HG03442 (cell line): Measurements from ENCODE around the gene TYSND1.
"Not testable (repeated sequence)": the region's sequence is repeated elsewhere in the genome, so short reads cannot be mapped to it uniquely, and the experiment has no call there.

Source experiments
- ATAC-seq: cut with Tn5 transposase; IDR thresholded peaks from one replicate; pipeline ENCODE4 v1.9.1; 2021; ENCODE audit warnings: mild to moderate bottlenecking, moderate library complexity; ENCODE audit not compliant: unreplicated experiment

TYSND1 gene

DNA sequence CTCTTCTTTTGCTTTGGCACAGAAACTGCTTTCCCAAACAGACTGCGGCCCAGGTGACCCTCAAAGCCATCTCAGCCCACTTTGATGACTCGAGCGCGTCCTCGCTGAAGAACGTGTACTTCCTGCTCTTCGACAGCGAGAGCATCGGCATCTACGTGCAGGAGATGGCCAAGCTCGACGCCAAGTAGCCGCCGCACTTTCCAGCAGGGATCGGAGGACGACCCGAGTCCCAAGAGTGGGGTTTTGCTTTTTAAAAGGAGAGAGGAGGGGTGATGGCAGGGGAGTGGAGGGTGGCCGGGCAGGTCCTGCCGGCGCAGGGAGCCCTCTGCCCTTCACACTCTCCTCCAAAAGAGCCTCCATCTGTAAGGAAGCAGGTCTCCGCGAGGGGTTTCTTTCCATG lies 35.0 kb downstream of the TYSND1 start:
- ATAC-seq, result no peak

- no peak for ATAC-seq
Measured at GRCh38 chr10:70109064-70109729, 37.3 kb downstream of the TYSND1 start.

- no peak for ATAC-seq
Measured at GRCh38 chr10:70106958-70107791, 39.3 kb downstream of the TYSND1 start.

DNA sequence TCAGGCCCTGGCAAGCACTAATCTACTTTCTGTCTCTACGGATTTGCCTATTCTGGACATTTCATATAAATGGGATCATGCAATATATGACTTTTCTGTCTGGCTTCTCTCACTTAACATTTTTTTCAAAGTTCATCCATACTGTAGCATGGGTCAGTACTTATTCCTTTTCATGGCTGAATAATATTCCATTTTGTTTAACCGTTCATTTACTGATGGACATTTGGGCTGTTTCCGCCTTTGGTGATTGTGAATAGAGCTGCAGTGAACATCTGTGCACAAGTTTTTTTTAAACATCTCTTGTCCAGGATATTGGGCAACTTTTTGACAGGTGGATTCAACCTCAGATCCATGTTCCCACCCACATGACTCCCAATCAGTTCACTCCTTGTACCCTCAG lies 44.8 kb downstream of the TYSND1 start:
- no peak for ATAC-seq

GRCh38 chr10:70101068-70101562 lies 45.4 kb downstream of the TYSND1 start:
- not testable (repeated sequence) for ATAC-seq

GRCh38 chr10:70098271-70098670 lies 48.2 kb downstream of the TYSND1 start:
- ATAC-seq, result no peak

- ATAC-seq, result no peak
Measured at GRCh38 chr10:70097459-70097858, 49.0 kb downstream of the TYSND1 start.

- no peak for ATAC-seq
Measured at GRCh38 chr10:70096705-70097420, 49.6 kb downstream of the TYSND1 start.

- ATAC-seq, result no peak
Measured at GRCh38 chr10:70096016-70096704, 50.3 kb downstream of the TYSND1 start.

DNA sequence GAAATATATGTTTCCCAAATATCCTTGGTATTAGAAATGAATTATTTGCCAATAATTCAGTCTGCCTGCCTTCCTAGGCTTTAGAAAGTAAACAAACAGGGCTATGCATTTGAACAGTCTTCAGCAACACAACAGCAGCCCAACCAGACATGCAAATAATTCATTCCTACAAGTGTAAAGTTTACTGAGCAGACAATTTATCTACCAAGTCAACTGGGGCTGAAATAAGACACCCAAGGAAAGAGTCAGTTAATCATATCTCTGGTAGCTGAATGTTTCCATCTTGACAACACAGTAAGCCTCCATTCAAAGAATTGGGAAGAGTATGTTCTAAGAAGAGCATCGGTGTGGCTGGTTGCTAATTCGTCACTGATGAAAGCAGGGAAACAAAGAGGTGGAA lies 52.2 kb downstream of the TYSND1 start:
- no peak for ATAC-seq

DNA sequence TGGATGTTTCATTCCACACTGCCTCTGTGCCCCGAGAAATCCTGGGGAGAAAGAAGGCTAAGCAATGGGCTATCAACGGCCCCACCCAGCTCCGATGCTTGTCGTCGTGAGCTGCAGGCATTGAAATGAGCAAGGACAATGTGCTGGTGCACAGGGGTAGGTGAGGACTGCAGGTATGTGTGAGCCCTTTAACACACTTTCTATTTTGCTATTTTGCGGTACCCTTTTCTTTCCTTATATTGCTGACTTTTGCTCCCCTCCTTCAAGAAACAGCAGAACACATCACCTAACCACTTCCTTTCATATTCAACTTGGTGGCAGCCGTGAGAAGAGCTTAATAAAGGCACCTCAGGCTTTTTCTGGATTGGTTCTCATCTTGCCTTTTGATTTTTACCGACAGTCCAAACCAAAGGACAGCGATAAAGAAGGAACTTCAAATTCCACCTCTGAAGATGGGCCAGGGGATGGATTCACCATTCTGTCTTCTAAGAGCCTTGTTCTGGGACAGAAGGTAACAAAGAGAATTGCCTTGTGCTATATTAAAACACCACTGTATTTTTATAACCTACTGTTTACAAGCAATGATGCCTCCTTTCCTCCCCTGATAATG lies 53.1 kb downstream of the TYSND1 start:
- no peak for ATAC-seq

- ATAC-seq, result no peak
Measured at GRCh38 chr10:70092389-70092718, 54.1 kb downstream of the TYSND1 start.

DNA sequence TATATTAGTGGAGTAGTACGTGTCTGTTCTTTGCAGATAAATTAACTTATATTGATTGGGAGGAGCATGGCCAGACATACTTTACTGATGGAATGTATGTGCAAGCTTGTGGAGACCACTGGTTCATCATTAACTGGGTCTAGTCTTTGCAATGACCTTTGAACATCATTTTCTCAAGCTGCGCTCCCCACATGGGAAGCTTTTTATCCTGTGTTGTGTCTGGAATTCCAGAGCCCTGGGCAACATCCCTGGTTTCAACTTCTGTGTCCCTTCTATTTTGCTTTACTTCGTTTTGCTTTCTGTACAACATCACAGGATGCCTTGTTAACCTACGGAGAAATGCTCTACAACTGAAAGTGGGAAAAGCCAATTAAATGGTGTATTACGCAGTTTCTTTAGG lies 55.5 kb downstream of the TYSND1 start:
- no peak for ATAC-seq

DNA sequence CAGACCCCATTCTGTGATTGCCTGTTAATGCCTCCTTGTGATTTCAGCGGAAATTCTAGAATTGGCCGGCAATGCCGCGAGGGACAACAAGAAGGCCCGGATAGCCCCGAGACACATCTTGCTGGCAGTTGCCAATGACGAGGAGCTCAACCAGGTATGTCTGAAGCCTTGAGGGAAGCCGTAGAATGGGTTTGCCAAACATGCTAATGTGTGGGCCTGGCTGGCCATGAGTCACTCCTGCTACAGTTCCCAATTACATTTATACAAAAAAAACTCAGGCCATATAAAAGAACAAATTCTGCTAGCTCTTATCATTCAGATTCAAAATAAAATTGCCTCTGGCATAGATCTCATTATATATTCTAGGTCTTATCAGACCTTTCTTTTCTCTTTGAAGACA lies 56.5 kb downstream of the TYSND1 start:
- no peak for ATAC-seq

GRCh38 chr10:70088308-70088698 lies 58.2 kb downstream of the TYSND1 start:
- ATAC-seq, result no peak
